GM21423 (cell line): ENCODE data around the gene DHRSX.
"Not testable (repeated sequence)": the region's sequence is repeated elsewhere in the genome, so short reads cannot be mapped to it uniquely, and the experiment has no call there.

Experiments
- ATAC-seq: cut with Tn5 transposase; IDR thresholded peaks from one replicate; pipeline ENCODE4 v1.9.1; 2021; ENCODE audit warnings: mild to moderate bottlenecking, moderate library complexity; ENCODE audit not compliant: unreplicated experiment

The DHRSX gene

GRCh38 chrX:2457289-2458133, 43.3 kb downstream of the DHRSX start:
- ATAC-seq, result no peak

- not testable (repeated sequence) for ATAC-seq
These were observed 44.7 kb downstream of the DHRSX start for GRCh38 chrX:2456091-2456490.

GRCh38 chrX:2454620-2455019, 46.2 kb downstream of the DHRSX start:
- not testable (repeated sequence) for ATAC-seq

- ATAC-seq, result no peak
These were observed 48.0 kb downstream of the DHRSX start for GRCh38 chrX:2452799-2453198.

- ATAC-seq, result no peak
These were observed 48.4 kb downstream of the DHRSX start for GRCh38 chrX:2452317-2452784.

- ATAC-seq, result no peak
These were observed 49.1 kb downstream of the DHRSX start for GRCh38 chrX:2451501-2452316.

GRCh38 chrX:2450681-2451080, 50.1 kb downstream of the DHRSX start:
- ATAC-seq, result no peak

- no peak for ATAC-seq
These were observed 51.5 kb downstream of the DHRSX start for GRCh38 chrX:2449135-2449886.

GRCh38 chrX:2447484-2447883, 53.3 kb downstream of the DHRSX start:
- no peak for ATAC-seq

GRCh38 chrX:2446815-2447214, 54.0 kb downstream of the DHRSX start:
- no peak for ATAC-seq

- no peak for ATAC-seq
These were observed 54.8 kb downstream of the DHRSX start for GRCh38 chrX:2445662-2446623.

GRCh38 chrX:2442694-2443093, 58.1 kb downstream of the DHRSX start:
- no peak for ATAC-seq

- no peak for ATAC-seq
These were observed 59.3 kb downstream of the DHRSX start for GRCh38 chrX:2441466-2441865.

GRCh38 chrX:2439613-2440012, 61.2 kb downstream of the DHRSX start:
- no peak for ATAC-seq

- ATAC-seq, result no peak
These were observed 65.3 kb downstream of the DHRSX start for GRCh38 chrX:2435465-2435864.

- ATAC-seq, result no peak
These were observed 66.3 kb downstream of the DHRSX start for GRCh38 chrX:2434270-2435163.

- ATAC-seq, result no peak
These were observed 68.4 kb downstream of the DHRSX start for GRCh38 chrX:2432298-2432863.

- no peak for ATAC-seq
These were observed 70.4 kb downstream of the DHRSX start for GRCh38 chrX:2430265-2430825.
